ENCODE measurements around the gene AKAP3.

Gene AKAP3

GRCh38 chr12:4569261-4569660 lies 79.6 kb downstream of the AKAP3 start (continued):
- TF ChIP-seq ZFP41 (tag by site-specific recombination; IDR thresholded peaks at IDR 0.05; ENCODE audit: borderline replicate concordance), result no peak
- no peak for TF ChIP-seq ZSCAN5A (tag by site-specific recombination; IDR thresholded peaks at IDR 0.05)
- TF ChIP-seq WT1 (tag by site-specific recombination; IDR thresholded peaks at IDR 0.05), result no peak
- TF ChIP-seq ZNF37A (tag by site-specific recombination; IDR thresholded peaks at IDR 0.05), result no peak
- no peak for TF ChIP-seq PRDM2 (tag by site-specific recombination; IDR thresholded peaks at IDR 0.05; ENCODE audit: borderline replicate concordance)
- TF ChIP-seq ZIC2 (tag by site-specific recombination; IDR thresholded peaks at IDR 0.05), result no peak

- ChIA-PET CTCF (no interaction called here), POLR2A (no interaction called here)
- no peaks in the 10 kb centered on the region for H3K9me3 ChIP-seq (ENCODE audit: control insufficient read depth, insufficient read depth, low read depth, low read length)
- H3K4me1 ChIP-seq (ENCODE audit: control insufficient read depth, insufficient read depth, low read length), result peaks cover 4% of the 10 kb centered on the region
- no peak overlapping the region for H3K4me3 ChIP-seq (ENCODE audit: low read depth, low read length)
- no peaks in the 10 kb centered on the region for H3K36me3 ChIP-seq (ENCODE audit: control insufficient read depth in 2 of 2, insufficient read depth in 1 of 2, low read length in 2 of 2)
- TF ChIP-seq ZNF214 (tag by site-specific recombination; IDR thresholded peaks at IDR 0.05; ENCODE audit: borderline replicate concordance) (no peak), ZNF155 (tag by site-specific recombination; IDR thresholded peaks at IDR 0.05) (no peak), ZBTB7A (tag by site-specific recombination; IDR thresholded peaks at IDR 0.05; ENCODE audit: low read depth) (no peak), ZNF449 (tag by site-specific recombination; IDR thresholded peaks at IDR 0.05) (no peak)
- no peak overlapping the region for H3K27ac ChIP-seq (ENCODE audit: extremely low read depth, low read depth, low read length)
Observed at GRCh38 chr12:4567073-4567881, 81.6 kb downstream of the AKAP3 start.

- ChIA-PET POLR2A (no interaction called here), CTCF (no interaction called here)
- H3K36me3 ChIP-seq (ENCODE audit: control insufficient read depth in 2 of 2, insufficient read depth in 1 of 2, low read length in 2 of 2), result no peaks in the 10 kb centered on the region
- no peak overlapping the region for H3K27ac ChIP-seq (ENCODE audit: extremely low read depth, low read depth, low read length)
- no peak overlapping the region for H3K4me3 ChIP-seq (ENCODE audit: low read depth, low read length)
- TF ChIP-seq ZNF248 (tag by site-specific recombination; IDR thresholded peaks at IDR 0.05) (no peak), ZBTB49 (tag by site-specific recombination; IDR thresholded peaks at IDR 0.05; ENCODE audit: low read depth) (no peak), SETDB1 (IDR thresholded peaks at IDR 0.05; ENCODE audit: insufficient read length, low read length) (no peak), ZBTB48 (tag by site-specific recombination; IDR thresholded peaks at IDR 0.05) (no peak), ZSCAN4 (tag by site-specific recombination; IDR thresholded peaks at IDR 0.05) (no peak)
- no peaks in the 10 kb centered on the region for H3K9me3 ChIP-seq (ENCODE audit: control insufficient read depth, insufficient read depth, low read depth, low read length)
- peaks cover 4% of the 10 kb centered on the region for H3K4me1 ChIP-seq (ENCODE audit: control insufficient read depth, insufficient read depth, low read length)
Observed at GRCh38 chr12:4566474-4566873, 82.4 kb downstream of the AKAP3 start.
